A673 (cell line): ENCODE measurements around the gene GABRB1. TPM values are rescaled to one million over a fixed set of nuclear protein-coding genes. Genes with fewer than 3 reads are reported as not detected.

ENCODE experiments used
- BruUV-seq: library from RNA; stranded (reverse); fragments of 400-500 nt; replicated peaks from 2 replicates; lab custom pipeline; 2021; lab: Mats Ljungman, UMichigan
- CTCF ChIA-PET: fragments of 300-600 bp; sonication (Branson Sonifier 250); formaldehyde crosslinking; loops from one replicate; lab custom pipeline; 2022; ENCODE audit warnings: antibody characterized with exemption; lab: Charles Lee
- POLR2A ChIA-PET: fragments of 300-600 bp; sonication (Branson Sonifier 250); formaldehyde crosslinking; loops from one replicate; lab custom pipeline; 2022; ENCODE audit warnings: antibody characterized with exemption; ENCODE audit not compliant: low non-redundant PET; lab: Charles Lee
- DNase-seq: peaks from one replicate; pipeline ENCODE4 v3.0.0-alpha.2; 2015; ENCODE audit warnings: low spot score
- H3K27ac ChIP-seq: fragments of 200-600 bp; sonication (generic); 2 replicates; pipeline ENCODE4 v1.5.1; 2016; ENCODE audit warnings: mixed run types, low read depth, mild to moderate bottlenecking, mixed read lengths, antibody characterized with exemption, low read length; ENCODE audit not compliant: poor library complexity, severe bottlenecking
- H3K27me3 ChIP-seq: fragments of 200-600 bp; sonication (generic); replicated peaks from 2 replicates; pipeline ENCODE4 v1.6.1; 2017; ENCODE audit warnings: mixed run types, low read depth, mild to moderate bottlenecking, mixed read lengths, antibody characterized with exemption, low read length; ENCODE audit not compliant: insufficient read depth, poor library complexity
- H3K36me3 ChIP-seq: fragments of 200-600 bp; sonication (generic); 2 replicates; pipeline ENCODE4 v1.6.1; 2016; ENCODE audit warnings: mixed run types, mild to moderate bottlenecking, mixed read lengths, antibody characterized with exemption, low read length; ENCODE audit not compliant: insufficient read depth, poor library complexity, severe bottlenecking
- H3K4me1 ChIP-seq: fragments of 200-600 bp; sonication (generic); 2 replicates; pipeline ENCODE4 v1.6.1; 2017; ENCODE audit warnings: mixed run types, mild to moderate bottlenecking, mixed read lengths, antibody characterized with exemption, low read length; ENCODE audit not compliant: insufficient read depth, poor library complexity, severe bottlenecking
- H3K4me3 ChIP-seq: fragments of 200-600 bp; sonication (generic); 2 replicates; pipeline ENCODE4 v1.5.1; 2016; ENCODE audit warnings: low read depth, mixed run types, mild to moderate bottlenecking, mixed read lengths, low read length; ENCODE audit not compliant: poor library complexity, severe bottlenecking
- H3K9me3 ChIP-seq: fragments of 200-600 bp; sonication (generic); 2 replicates; pipeline ENCODE4 v1.6.1; 2016; ENCODE audit warnings: mixed run types, low read depth, mild to moderate bottlenecking, mixed read lengths, antibody characterized with exemption, low read length; ENCODE audit not compliant: poor library complexity, severe bottlenecking
- CTCF ChIP-seq: fragments of 300-800, 200-600 bp; sonication (generic); conservative IDR thresholded peaks from 2 replicates; pipeline ENCODE4 v1.5.1; 2017; ENCODE audit warnings: low read depth, mild to moderate bottlenecking, antibody characterized with exemption, low read length, moderate library complexity, mixed read lengths
- EZH2 ChIP-seq: fragments of 200-600 bp; sonication (generic); IDR thresholded peaks from 2 replicates; pipeline ENCODE4 v1.6.1; 2017; ENCODE audit warnings: borderline replicate concordance, low read depth, mild to moderate bottlenecking, mixed read lengths, antibody characterized with exemption, low read length; ENCODE audit not compliant: poor library complexity, severe bottlenecking
- intact Hi-C: fragments of 100-400 bp; cut with micrococcal nuclease; formaldehyde crosslinking; loops from one replicate; pipeline ENCODE4 v1.10.0; 2022; ENCODE audit not compliant: unreplicated experiment
- total RNA-seq: library from RNA; stranded (reverse); gene quantifications from 2 replicates; pipeline ENCODE4 v1.2.3, GENCODE V29; 2021

The GABRB1 gene
- total RNA-seq, 1 experiment from 2014 or later, result 1.0 TPM

GRCh38 chr4:47263721-47264120 lies 232.4 kb downstream of the GABRB1 start:
- TF ChIP-seq EZH2 (no peak), CTCF (no peak)
- intact Hi-C loops, result no loop called here
- no peak for DNase-seq
- Histone ChIP-seq H3K36me3 (no peaks in the 10 kb centered on the region), H3K4me1 (no peaks in the 10 kb centered on the region), H3K27me3 (no peaks in the 10 kb centered on the region), H3K4me3 (no peak overlapping the region), H3K9me3 (no peaks in the 10 kb centered on the region), H3K27ac (no peak overlapping the region)
- CTCF ChIA-PET, result interaction anchor here (0.5 to 0.7 kb wide), 2 partner anchors 58 to 142 kb away, joined by 3 to 4 read pairs; no protein-coding TSS in a partner anchor
- BruUV-seq, result no TSS peak
- POLR2A ChIA-PET, result no interaction called here

GRCh38 chr4:47270201-47270888 lies 239.0 kb downstream of the GABRB1 start:
- Histone ChIP-seq H3K27ac (no peak overlapping the region), H3K27me3 (no peaks in the 10 kb centered on the region), H3K4me3 (no peak overlapping the region), H3K4me1 (no peaks in the 10 kb centered on the region), H3K9me3 (no peaks in the 10 kb centered on the region), H3K36me3 (no peaks in the 10 kb centered on the region)
- POLR2A ChIA-PET, result no interaction called here
- DNase-seq, result no peak
- CTCF ChIA-PET, result no interaction called here
- no TSS peak for BruUV-seq
- TF ChIP-seq EZH2, result no peak
- TF ChIP-seq CTCF, result no peak
- intact Hi-C loops, result no loop called here

- no peaks in the 10 kb centered on the region for H3K36me3 ChIP-seq
- H3K27me3 ChIP-seq, result no peaks in the 10 kb centered on the region
- intact Hi-C loops, result no loop called here
- H3K4me3 ChIP-seq, result no peak overlapping the region
- DNase-seq, result no peak
- H3K9me3 ChIP-seq, result no peaks in the 10 kb centered on the region
- no peaks in the 10 kb centered on the region for H3K4me1 ChIP-seq
- ChIA-PET CTCF (interaction anchor here (0.6 kb wide), 1 partner anchor 17 kb away, joined by 6 read pairs; no protein-coding TSS in a partner anchor), POLR2A (no interaction called here)
- TF ChIP-seq EZH2, result no peak
- TF ChIP-seq CTCF, result no peak
- no TSS peak for BruUV-seq
- H3K27ac ChIP-seq, result no peak overlapping the region
Measured at GRCh38 chr4:47271291-47271690, 239.9 kb downstream of the GABRB1 start.
